Natural killer cell (primary cell): ENCODE results near the gene SYT3. TPM values are rescaled to one million over a fixed set of nuclear protein-coding genes. Genes with fewer than 3 reads are reported as not detected.

Source experiments
- ATAC-seq, 3 donors: fragments of 150-1000 bp in 2 of 3; fragments of 200-7000 bp in 1 of 3; cut with Tn5 transposase; 1 replicate in 1 of 3; 2 replicates in 2 of 3; pipeline ENCODE4 v1.10.0; 2021; ENCODE audit warnings: mild to moderate bottlenecking in 2 of 3, moderate library complexity in 2 of 3
- DNase-seq, 2 donors: peaks; one replicate each; pipeline versions ENCODE4 v3.0.0 to v3.0.0-alpha.2; 2013 to 2021; ENCODE audit warnings: mixed read lengths in 1 of 2
- H3K27ac ChIP-seq: one replicate; pipeline ENCODE4 v1.5.1; 2013; ENCODE audit warnings: mild to moderate bottlenecking, low read length
- H3K27me3 ChIP-seq: one replicate; pipeline ENCODE4 v1.6.1; 2013; ENCODE audit warnings: low read length; ENCODE audit not compliant: control insufficient read depth, insufficient read depth
- H3K36me3 ChIP-seq: one replicate; pipeline ENCODE4 v1.6.1; 2013; ENCODE audit warnings: low read length; ENCODE audit not compliant: control insufficient read depth, insufficient read depth
- H3K4me1 ChIP-seq: one replicate; pipeline ENCODE4 v1.6.1; 2013; ENCODE audit warnings: low read length; ENCODE audit not compliant: control insufficient read depth, insufficient read depth
- H3K4me3 ChIP-seq: one replicate; pipeline ENCODE4 v1.5.1; 2013; ENCODE audit warnings: low read length
- H3K9me3 ChIP-seq: one replicate; pipeline ENCODE4 v1.6.1; 2013; ENCODE audit warnings: low read length; ENCODE audit not compliant: control insufficient read depth, insufficient read depth
- H3K27ac Mint-ChIP-seq, 2 donors: one replicate each; pipeline ENCODE4 v1.8.0; 2022; ENCODE audit warnings: mild to moderate bottlenecking in 2 of 2, mixed read lengths in 2 of 2, moderate library complexity in 1 of 2
- H3K27me3 Mint-ChIP-seq, 2 donors: one replicate each; pipeline ENCODE4 v1.8.0; 2022; ENCODE audit warnings: low read depth in 2 of 2, mixed read lengths in 2 of 2
- H3K36me3 Mint-ChIP-seq: one replicate; pipeline ENCODE4 v1.8.0; 2022; ENCODE audit warnings: mixed read lengths
- H3K4me1 Mint-ChIP-seq, 2 donors: one replicate each; pipeline ENCODE4 v1.8.0; 2022; ENCODE audit warnings: mixed read lengths in 2 of 2
- H3K4me3 Mint-ChIP-seq: one replicate; pipeline ENCODE4 v1.8.0; 2022; ENCODE audit warnings: mild to moderate bottlenecking, moderate library complexity, mixed read lengths
- H3K9me3 Mint-ChIP-seq, 2 donors: one replicate each; pipeline ENCODE4 v1.8.0; 2022; ENCODE audit warnings: mixed read lengths in 2 of 2
- CTCF ChIP-seq: fragments of 200-600 bp; IDR thresholded peaks from one replicate; pipeline ENCODE4 v1.8.0; 2022; ENCODE audit warnings: antibody characterized with exemption
- WGBS: methylation state at CpG from one replicate; pipeline ENCODE4 v1.1.7; 2013; ENCODE audit warnings: missing lambda C conversion rate; ENCODE audit not compliant: insufficient coverage; 5-methylcytosine and 5-hydroxymethylcytosine counted together
- intact Hi-C: fragments of 100-400 bp; cut with micrococcal nuclease; formaldehyde crosslinking; loops from one replicate; pipeline ENCODE4 v1.14.2; 2022
- total RNA-seq, 4 donors: library from RNA; stranded (reverse); fragments of 120-200 nt in 1 of 4; gene quantifications; one replicate each; pipeline versions ENCODE4 v1.2.3 to v1.2.4, GENCODE V29; 2013 to 2022

Gene SYT3
- total RNA-seq, 3 donors from 2014 or later (not counting 1 experiment from before 2014, with no cell fraction given), result not detected

- intact Hi-C loops, result no loop called here
- peak overlapping the region; percentile 64 to 87 for H3K27ac Mint-ChIP-seq
- WGBS, result 67% methylated on average over 6 of the region's 6 CpGs
- Histone ChIP-seq H3K36me3 (no peaks in the 10 kb centered on the region), H3K27me3 (peaks cover 14% of the 10 kb centered on the region), H3K27ac (no peak overlapping the region), H3K4me3 (no peak overlapping the region), H3K9me3 (peaks cover 14% of the 10 kb centered on the region), H3K4me1 (peaks cover 18% of the 10 kb centered on the region)
- TF ChIP-seq CTCF, result no peak
- peak overlapping the region; percentile 76 for H3K4me3 Mint-ChIP-seq
- H3K4me1 Mint-ChIP-seq, result peaks cover 14% of the 10 kb centered on the region in 2 donors
- H3K9me3 Mint-ChIP-seq, result peaks cover 5 to 8% of the 10 kb centered on the region in 2 donors
- ATAC-seq, result no peak
- DNase-seq, result no peak
- peaks cover 5% of the 10 kb centered on the region for H3K36me3 Mint-ChIP-seq
- peaks cover 44 to 50% of the 10 kb centered on the region in 2 donors for H3K27me3 Mint-ChIP-seq
Measured at GRCh38 chr19:50657222-50657669, 17.6 kb upstream of the SYT3 start.

- intact Hi-C loops, result no loop called here
- Histone ChIP-seq H3K27me3 (peaks cover 14% of the 10 kb centered on the region), H3K9me3 (peaks cover 14% of the 10 kb centered on the region), H3K36me3 (no peaks in the 10 kb centered on the region), H3K4me1 (peaks cover 18% of the 10 kb centered on the region), H3K4me3 (no peak overlapping the region), H3K27ac (no peak overlapping the region)
- DNase-seq, result no peak
- peaks cover 32 to 46% of the 10 kb centered on the region in 2 donors for H3K27me3 Mint-ChIP-seq
- peaks cover 5 to 8% of the 10 kb centered on the region in 2 donors for H3K9me3 Mint-ChIP-seq
- peaks cover 5% of the 10 kb centered on the region for H3K36me3 Mint-ChIP-seq
- no peak for TF ChIP-seq CTCF
- H3K4me1 Mint-ChIP-seq, result peaks cover 14% of the 10 kb centered on the region in 2 donors
- H3K4me3 Mint-ChIP-seq, result no peak overlapping the region
- no peak for ATAC-seq
- H3K27ac Mint-ChIP-seq, result no peak overlapping the region
Measured at GRCh38 chr19:50654882-50655281, 15.2 kb upstream of the SYT3 start.

GRCh38 chr19:50652722-50653121 is 13.0 kb upstream of the SYT3 start:
- no peak for ATAC-seq
- DNase-seq, result no peak
- H3K9me3 ChIP-seq, result peaks cover 8% of the 10 kb centered on the region
- Mint-ChIP-seq H3K4me3 (no peak overlapping the region), H3K27me3 (peaks cover 37 to 38% of the 10 kb centered on the region in 2 donors), H3K9me3 (peaks cover 0 to 4% of the 10 kb centered on the region in 2 donors), H3K36me3 (peaks cover 5% of the 10 kb centered on the region), H3K4me1 (peaks cover 4 to 6% of the 10 kb centered on the region in 2 donors), H3K27ac (no peak overlapping the region)
- H3K27ac ChIP-seq, result no peak overlapping the region
- H3K4me1 ChIP-seq, result peaks cover 2% of the 10 kb centered on the region
- intact Hi-C loops, result no loop called here
- H3K36me3 ChIP-seq, result no peaks in the 10 kb centered on the region
- WGBS, result 98% methylated on average over 4 of the region's 6 CpGs
- TF ChIP-seq CTCF, result no peak
- no peak overlapping the region for H3K4me3 ChIP-seq
- peaks cover 9% of the 10 kb centered on the region for H3K27me3 ChIP-seq

GRCh38 chr19:50651174-50651573 is 11.5 kb upstream of the SYT3 start:
- Mint-ChIP-seq H3K4me3 (no peak overlapping the region), H3K27me3 (peaks cover 33 to 35% of the 10 kb centered on the region in 2 donors), H3K27ac (no peak overlapping the region), H3K9me3 (peaks cover 0 to 4% of the 10 kb centered on the region in 2 donors), H3K36me3 (peaks cover 5% of the 10 kb centered on the region), H3K4me1 (no peaks in the 10 kb centered on the region)
- Histone ChIP-seq H3K27me3 (peaks cover 9% of the 10 kb centered on the region), H3K9me3 (peaks cover 8% of the 10 kb centered on the region), H3K36me3 (no peaks in the 10 kb centered on the region), H3K4me1 (no peaks in the 10 kb centered on the region), H3K4me3 (no peak overlapping the region), H3K27ac (no peak overlapping the region)
- DNase-seq (no peak), ATAC-seq (no peak)
- intact Hi-C loops, result no loop called here
- TF ChIP-seq CTCF, result no peak
- WGBS, result 81% methylated on average over 2 of the region's 2 CpGs
